Vagina (tissue), 2 donors: ENCODE data around the gene RPS8.

ENCODE experiments used
- CTCF ChIP-seq, 3 experiments: fragments of 450-650 bp in 2 of 3; fragments of 200-600 bp in 1 of 3; sonication (generic) in 1 of 3; IDR thresholded peaks; one replicate each; pipeline ENCODE4 v1.5.1; 2017 to 2019; ENCODE audit warnings: antibody characterized with exemption in 3 of 3, mild to moderate bottlenecking in 2 of 3, moderate library complexity in 2 of 3
- POLR2AphosphoS5 ChIP-seq, 2 donors: sonication (generic); formaldehyde crosslinking; IDR thresholded peaks; one replicate each; pipeline ENCODE4 v1.9.0; 2017; ENCODE audit warnings: antibody characterized with exemption in 2 of 2, mild to moderate bottlenecking in 2 of 2, low read depth in 1 of 2; ENCODE audit not compliant: insufficient read depth in 1 of 2

- TF ChIP-seq POLR2AphosphoS5 (IDR thresholded peaks at IDR 0.05; ENCODE audit: insufficient read depth in 1 of 2, low read depth in 1 of 2) (no peak), CTCF (IDR thresholded peaks at IDR 0.05) (no peak)
These were observed 35.1 kb upstream of the RPS8 start for GRCh38 chr1:44740179-44740617.
